SK-N-SH treated with all-trans-retinoic acid at 6 μM for 48 hours (cell line): Measurements from ENCODE around the gene ROBO1.
A peak's percentile ranks its signal among the peaks of the same experiment; 100 is the strongest.

ENCODE experiments used
- ATAC-seq: fragments of 200-7000 bp; cut with Tn5 transposase; 3 replicates; pipeline ENCODE4 v1.9.1; 2020; ENCODE audit warnings: mild to moderate bottlenecking, moderate library complexity
- ARNTL ChIP-seq: fragments of 450-650 bp; formaldehyde crosslinking; IDR thresholded peaks from 2 replicates; pipeline ENCODE4 v1.5.0; 2020; ENCODE audit warnings: low read depth, mild to moderate bottlenecking, moderate library complexity, borderline replicate concordance
- BACH2 ChIP-seq: fragments of 250-450 bp; sonication (Bioruptor Pico); IDR thresholded peaks from 2 replicates; pipeline ENCODE4 v1.9.0; 2021; ENCODE audit warnings: mild to moderate bottlenecking, borderline replicate concordance
- CSDC2 ChIP-seq: fragments of 250-450 bp; sonication (Bioruptor Pico); IDR thresholded peaks from 2 replicates; pipeline ENCODE4 v1.5.0; 2020; ENCODE audit warnings: mild to moderate bottlenecking, moderate library complexity
- ESRRG ChIP-seq: fragments of 250-450 bp; sonication (Bioruptor Pico); IDR thresholded peaks from 2 replicates; pipeline ENCODE4 v1.6.1; 2021; ENCODE audit warnings: mild to moderate bottlenecking
- GLIS3 ChIP-seq: fragments of 250-450 bp; sonication (Bioruptor Pico); IDR thresholded peaks from 2 replicates; pipeline ENCODE4 v1.5.0; 2020; ENCODE audit warnings: mild to moderate bottlenecking, moderate library complexity
- ISL1 ChIP-seq: fragments of 250-450 bp; sonication (Bioruptor Pico); IDR thresholded peaks from 2 replicates; pipeline ENCODE4 v2.1.2; 2022; ENCODE audit warnings: mild to moderate bottlenecking, moderate library complexity
- OSR1 ChIP-seq: fragments of 250-450 bp; sonication (Bioruptor Pico); IDR thresholded peaks from 2 replicates; pipeline ENCODE4 v1.8.0; 2022; ENCODE audit warnings: moderate library complexity, mild to moderate bottlenecking, inconsistent platforms
- PPARA ChIP-seq: fragments of 250-450 bp; sonication (Bioruptor Pico); IDR thresholded peaks from 2 replicates; pipeline ENCODE4 v1.5.0; 2020; ENCODE audit warnings: mild to moderate bottlenecking, borderline replicate concordance
- RARB ChIP-seq: fragments of 250-450 bp; sonication (Bioruptor Pico); IDR thresholded peaks from 2 replicates; pipeline ENCODE4 v1.8.0; 2021; ENCODE audit warnings: mild to moderate bottlenecking, moderate library complexity
- SNAI2 ChIP-seq: fragments of 250-450 bp; sonication (Bioruptor Pico); IDR thresholded peaks from 2 replicates; pipeline ENCODE4 v1.5.0; 2020; ENCODE audit warnings: mild to moderate bottlenecking, moderate library complexity
- TCF4 ChIP-seq: fragments of 250-450 bp; sonication (Bioruptor Pico); IDR thresholded peaks from 2 replicates; pipeline ENCODE4 v1.8.0; 2021; ENCODE audit warnings: mild to moderate bottlenecking, moderate library complexity, borderline replicate concordance
- ZC3H10 ChIP-seq: fragments of 250-450 bp; sonication (Bioruptor Pico); IDR thresholded peaks from 2 replicates; pipeline ENCODE4 v1.5.1; 2021; ENCODE audit warnings: mild to moderate bottlenecking, moderate library complexity
- ZFP3 ChIP-seq: fragments of 250-450 bp; sonication (Bioruptor Pico); IDR thresholded peaks from 2 replicates; pipeline ENCODE4 v1.5.0; 2020; ENCODE audit warnings: mild to moderate bottlenecking, moderate library complexity
- ZFP30 ChIP-seq: fragments of 450-650 bp; formaldehyde crosslinking; IDR thresholded peaks from 2 replicates; pipeline ENCODE4 v1.5.0; 2022; ENCODE audit warnings: mild to moderate bottlenecking, moderate library complexity
- ZNF565 ChIP-seq: fragments of 450-650 bp; formaldehyde crosslinking; conservative IDR thresholded peaks from 2 replicates; pipeline ENCODE4 v1.5.0; 2020; ENCODE audit warnings: low read depth, mild to moderate bottlenecking, moderate library complexity
- ZNF70 ChIP-seq: fragments of 450-650 bp; formaldehyde crosslinking; IDR thresholded peaks from 2 replicates; pipeline ENCODE4 v1.5.0; 2020; ENCODE audit warnings: mild to moderate bottlenecking, moderate library complexity
- ZNF8 ChIP-seq: fragments of 450-650 bp; formaldehyde crosslinking; IDR thresholded peaks from 2 replicates; pipeline ENCODE4 v1.5.0; 2020; ENCODE audit warnings: mild to moderate bottlenecking, moderate library complexity
- TF ChIP-seq, protein P1 (sequence below): fragments of 250-450 bp; sonication (Bioruptor Pico); IDR thresholded peaks from 2 replicates; pipeline ENCODE4 v1.5.1; 2020; ENCODE audit warnings: low read depth, mild to moderate bottlenecking, moderate library complexity
- TF ChIP-seq, protein P2 (sequence below): fragments of 250-450 bp; sonication (Bioruptor Pico); IDR thresholded peaks from 2 replicates; pipeline ENCODE4 v1.5.0; 2020; ENCODE audit warnings: mild to moderate bottlenecking, moderate library complexity
- TF ChIP-seq, protein P3 (sequence below): fragments of 250-450 bp; sonication (Bioruptor Pico); IDR thresholded peaks from 2 replicates; pipeline ENCODE4 v1.8.0; 2020; ENCODE audit warnings: mild to moderate bottlenecking, moderate library complexity, borderline replicate concordance
- TF ChIP-seq, protein P4 (sequence below): fragments of 250-450 bp; sonication (Bioruptor Pico); IDR thresholded peaks from 2 replicates; pipeline ENCODE4 v1.8.0; 2021; ENCODE audit warnings: low read depth, mild to moderate bottlenecking, moderate library complexity, borderline replicate concordance
- TF ChIP-seq, protein P5 (sequence below): fragments of 250-450 bp; sonication (Bioruptor Pico); IDR thresholded peaks from 2 replicates; pipeline ENCODE4 v1.5.1; 2021; ENCODE audit warnings: mild to moderate bottlenecking, moderate library complexity

The ROBO1 gene

DNA sequence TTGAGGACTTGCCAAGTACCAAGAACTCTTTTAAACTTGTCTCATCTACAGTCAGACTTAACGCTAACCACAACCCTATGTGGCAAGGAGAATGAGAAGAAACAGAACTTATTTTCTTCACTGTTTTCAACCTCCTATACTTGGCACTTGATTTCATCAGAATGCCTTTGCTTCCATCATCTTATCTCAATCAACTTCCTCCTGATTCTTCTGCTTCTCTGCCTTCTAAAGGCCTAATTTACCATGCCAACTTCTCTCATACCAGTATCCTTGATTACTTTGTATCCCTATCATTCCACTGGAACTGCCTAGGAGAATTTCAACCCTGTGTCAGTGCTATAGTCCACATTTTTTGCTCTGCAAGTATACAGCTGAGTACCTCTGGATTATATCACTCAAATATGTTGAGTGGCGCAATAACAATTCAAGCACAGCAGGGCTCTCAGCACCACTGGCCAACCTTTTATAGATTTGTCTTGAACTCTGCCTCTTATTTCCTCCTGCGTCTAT, 413.6 kb downstream of the ROBO1 start:
- TF ChIP-seq CSDC2 (CRISPR knock-in tag): no peak
- TF ChIP-seq, protein P1, sequence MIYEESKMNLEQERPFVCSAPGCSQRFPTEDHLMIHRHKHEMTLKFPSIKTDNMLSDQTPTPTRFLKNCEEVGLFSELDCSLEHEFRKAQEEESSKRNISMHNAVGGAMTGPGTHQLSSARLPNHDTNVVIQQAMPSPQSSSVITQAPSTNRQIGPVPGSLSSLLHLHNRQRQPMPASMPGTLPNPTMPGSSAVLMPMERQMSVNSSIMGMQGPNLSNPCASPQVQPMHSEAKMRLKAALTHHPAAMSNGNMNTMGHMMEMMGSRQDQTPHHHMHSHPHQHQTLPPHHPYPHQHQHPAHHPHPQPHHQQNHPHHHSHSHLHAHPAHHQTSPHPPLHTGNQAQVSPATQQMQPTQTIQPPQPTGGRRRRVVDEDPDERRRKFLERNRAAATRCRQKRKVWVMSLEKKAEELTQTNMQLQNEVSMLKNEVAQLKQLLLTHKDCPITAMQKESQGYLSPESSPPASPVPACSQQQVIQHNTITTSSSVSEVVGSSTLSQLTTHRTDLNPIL (CRISPR knock-in tag): no peak
- TF ChIP-seq, protein P2, sequence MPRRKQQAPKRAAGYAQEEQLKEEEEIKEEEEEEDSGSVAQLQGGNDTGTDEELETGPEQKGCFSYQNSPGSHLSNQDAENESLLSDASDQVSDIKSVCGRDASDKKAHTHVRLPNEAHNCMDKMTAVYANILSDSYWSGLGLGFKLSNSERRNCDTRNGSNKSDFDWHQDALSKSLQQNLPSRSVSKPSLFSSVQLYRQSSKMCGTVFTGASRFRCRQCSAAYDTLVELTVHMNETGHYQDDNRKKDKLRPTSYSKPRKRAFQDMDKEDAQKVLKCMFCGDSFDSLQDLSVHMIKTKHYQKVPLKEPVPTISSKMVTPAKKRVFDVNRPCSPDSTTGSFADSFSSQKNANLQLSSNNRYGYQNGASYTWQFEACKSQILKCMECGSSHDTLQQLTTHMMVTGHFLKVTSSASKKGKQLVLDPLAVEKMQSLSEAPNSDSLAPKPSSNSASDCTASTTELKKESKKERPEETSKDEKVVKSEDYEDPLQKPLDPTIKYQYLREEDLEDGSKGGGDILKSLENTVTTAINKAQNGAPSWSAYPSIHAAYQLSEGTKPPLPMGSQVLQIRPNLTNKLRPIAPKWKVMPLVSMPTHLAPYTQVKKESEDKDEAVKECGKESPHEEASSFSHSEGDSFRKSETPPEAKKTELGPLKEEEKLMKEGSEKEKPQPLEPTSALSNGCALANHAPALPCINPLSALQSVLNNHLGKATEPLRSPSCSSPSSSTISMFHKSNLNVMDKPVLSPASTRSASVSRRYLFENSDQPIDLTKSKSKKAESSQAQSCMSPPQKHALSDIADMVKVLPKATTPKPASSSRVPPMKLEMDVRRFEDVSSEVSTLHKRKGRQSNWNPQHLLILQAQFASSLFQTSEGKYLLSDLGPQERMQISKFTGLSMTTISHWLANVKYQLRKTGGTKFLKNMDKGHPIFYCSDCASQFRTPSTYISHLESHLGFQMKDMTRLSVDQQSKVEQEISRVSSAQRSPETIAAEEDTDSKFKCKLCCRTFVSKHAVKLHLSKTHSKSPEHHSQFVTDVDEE: no peak
- no peak for TF ChIP-seq OSR1 (CRISPR knock-in tag)
- TF ChIP-seq GLIS3 (CRISPR knock-in tag): no peak
- TF ChIP-seq ZNF565: no peak
- TF ChIP-seq, protein P3, sequence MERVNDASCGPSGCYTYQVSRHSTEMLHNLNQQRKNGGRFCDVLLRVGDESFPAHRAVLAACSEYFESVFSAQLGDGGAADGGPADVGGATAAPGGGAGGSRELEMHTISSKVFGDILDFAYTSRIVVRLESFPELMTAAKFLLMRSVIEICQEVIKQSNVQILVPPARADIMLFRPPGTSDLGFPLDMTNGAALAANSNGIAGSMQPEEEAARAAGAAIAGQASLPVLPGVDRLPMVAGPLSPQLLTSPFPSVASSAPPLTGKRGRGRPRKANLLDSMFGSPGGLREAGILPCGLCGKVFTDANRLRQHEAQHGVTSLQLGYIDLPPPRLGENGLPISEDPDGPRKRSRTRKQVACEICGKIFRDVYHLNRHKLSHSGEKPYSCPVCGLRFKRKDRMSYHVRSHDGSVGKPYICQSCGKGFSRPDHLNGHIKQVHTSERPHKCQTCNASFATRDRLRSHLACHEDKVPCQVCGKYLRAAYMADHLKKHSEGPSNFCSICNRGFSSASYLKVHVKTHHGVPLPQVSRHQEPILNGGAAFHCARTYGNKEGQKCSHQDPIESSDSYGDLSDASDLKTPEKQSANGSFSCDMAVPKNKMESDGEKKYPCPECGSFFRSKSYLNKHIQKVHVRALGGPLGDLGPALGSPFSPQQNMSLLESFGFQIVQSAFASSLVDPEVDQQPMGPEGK (CRISPR knock-in tag): no peak
- TF ChIP-seq, protein P4, sequence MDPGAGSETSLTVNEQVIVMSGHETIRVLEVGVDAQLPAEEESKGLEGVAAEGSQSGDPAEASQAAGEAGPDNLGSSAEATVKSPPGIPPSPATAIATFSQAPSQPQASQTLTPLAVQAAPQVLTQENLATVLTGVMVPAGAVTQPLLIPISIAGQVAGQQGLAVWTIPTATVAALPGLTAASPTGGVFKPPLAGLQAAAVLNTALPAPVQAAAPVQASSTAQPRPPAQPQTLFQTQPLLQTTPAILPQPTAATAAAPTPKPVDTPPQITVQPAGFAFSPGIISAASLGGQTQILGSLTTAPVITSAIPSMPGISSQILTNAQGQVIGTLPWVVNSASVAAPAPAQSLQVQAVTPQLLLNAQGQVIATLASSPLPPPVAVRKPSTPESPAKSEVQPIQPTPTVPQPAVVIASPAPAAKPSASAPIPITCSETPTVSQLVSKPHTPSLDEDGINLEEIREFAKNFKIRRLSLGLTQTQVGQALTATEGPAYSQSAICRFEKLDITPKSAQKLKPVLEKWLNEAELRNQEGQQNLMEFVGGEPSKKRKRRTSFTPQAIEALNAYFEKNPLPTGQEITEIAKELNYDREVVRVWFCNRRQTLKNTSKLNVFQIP (CRISPR knock-in tag): no peak
- TF ChIP-seq ZC3H10 (CRISPR knock-in tag): no peak
- TF ChIP-seq TCF4: no peak
- TF ChIP-seq ISL1 (CRISPR knock-in tag): no peak
- no peak for TF ChIP-seq ZNF8 (CRISPR knock-in tag)
- ATAC-seq: peak; percentile 55

- ATAC-seq: no peak
- no peak for TF ChIP-seq BACH2
- no peak for TF ChIP-seq ESRRG (CRISPR knock-in tag)
- no peak for TF ChIP-seq ISL1 (CRISPR knock-in tag)
- no peak for TF ChIP-seq ARNTL
- TF ChIP-seq, protein P3 (CRISPR knock-in tag): no peak
- TF ChIP-seq ZC3H10 (CRISPR knock-in tag): no peak
- no peak for TF ChIP-seq PPARA (CRISPR knock-in tag)
- no peak for TF ChIP-seq ZNF70
- no peak for TF ChIP-seq TCF4
- TF ChIP-seq, protein P2: no peak
- TF ChIP-seq, protein P5, sequence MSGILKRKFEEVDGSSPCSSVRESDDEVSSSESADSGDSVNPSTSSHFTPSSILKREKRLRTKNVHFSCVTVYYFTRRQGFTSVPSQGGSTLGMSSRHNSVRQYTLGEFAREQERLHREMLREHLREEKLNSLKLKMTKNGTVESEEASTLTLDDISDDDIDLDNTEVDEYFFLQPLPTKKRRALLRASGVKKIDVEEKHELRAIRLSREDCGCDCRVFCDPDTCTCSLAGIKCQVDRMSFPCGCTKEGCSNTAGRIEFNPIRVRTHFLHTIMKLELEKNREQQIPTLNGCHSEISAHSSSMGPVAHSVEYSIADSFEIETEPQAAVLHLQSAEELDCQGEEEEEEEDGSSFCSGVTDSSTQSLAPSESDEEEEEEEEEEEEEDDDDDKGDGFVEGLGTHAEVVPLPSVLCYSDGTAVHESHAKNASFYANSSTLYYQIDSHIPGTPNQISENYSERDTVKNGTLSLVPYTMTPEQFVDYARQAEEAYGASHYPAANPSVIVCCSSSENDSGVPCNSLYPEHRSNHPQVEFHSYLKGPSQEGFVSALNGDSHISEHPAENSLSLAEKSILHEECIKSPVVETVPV (CRISPR knock-in tag): no peak
- no peak for TF ChIP-seq RARB (CRISPR knock-in tag)
- TF ChIP-seq ZFP30 (CRISPR knock-in tag): no peak
- no peak for TF ChIP-seq OSR1 (CRISPR knock-in tag)
- TF ChIP-seq ZFP3 (CRISPR knock-in tag): no peak
- TF ChIP-seq GLIS3 (CRISPR knock-in tag): no peak
- no peak for TF ChIP-seq SNAI2 (CRISPR knock-in tag)
- TF ChIP-seq, protein P1 (CRISPR knock-in tag): no peak
- TF ChIP-seq, protein P4 (CRISPR knock-in tag): no peak
Observed at GRCh38 chr3:79351699-79352098, 416.1 kb downstream of the ROBO1 start.
